Measurements from ENCODE around the gene SMIM29.

SMIM29 gene

DNA sequence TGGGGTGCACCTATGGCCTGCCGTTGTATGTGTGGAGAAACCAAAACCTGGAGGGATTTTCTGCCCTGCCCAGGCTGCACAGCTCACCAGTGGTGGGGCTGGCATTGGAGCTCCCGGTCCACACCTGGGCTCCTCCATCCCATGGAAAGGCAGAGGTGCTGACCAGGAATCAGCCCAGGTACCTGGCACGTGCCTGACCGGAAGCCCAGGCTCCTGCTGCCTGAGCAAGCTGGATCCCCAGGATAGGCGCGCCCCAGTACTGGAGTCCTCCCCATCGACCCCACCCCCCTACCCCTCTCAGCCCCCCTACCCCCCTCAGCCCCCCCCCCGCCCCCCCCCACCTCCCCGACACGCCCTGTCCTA is 52.0 kb downstream of the SMIM29 start:
- no peak for TF ChIP-seq CTCF (IDR thresholded peaks at IDR 0.05)
